T-helper 2 cell treated with Interferon-gamma antibody and Interleukin-4, amounts not matched to agents 100 ng/mL and 5 ng/mL, for 36 hours (primary cell): ENCODE results near the gene NLGN1. TPM values are rescaled to one million over a fixed set of nuclear protein-coding genes. Genes with fewer than 3 reads are reported as not detected.
"Not testable (repeated sequence)": the region's sequence is repeated elsewhere in the genome, so short reads cannot be mapped to it uniquely, and the experiment has no call there.

ENCODE experiments used
- intact Hi-C: fragments of 100-400 bp; cut with micrococcal nuclease; formaldehyde crosslinking; loops from one replicate; pipeline ENCODE4 v1.15.1; 2023
- total RNA-seq: library from RNA; stranded (reverse); gene quantifications from 2 replicates; pipeline ENCODE4 v1.2.3, GENCODE V29; 2022

The NLGN1 gene
- total RNA-seq, 1 donor from 2014 or later, result not detected

GRCh38 chr3:173429076-173429475 lies 31.5 kb downstream of the NLGN1 start:
- intact Hi-C loops, result no loop called here

- intact Hi-C loops, result no loop called here
Measured at GRCh38 chr3:173429527-173429926, 32.0 kb downstream of the NLGN1 start.

GRCh38 chr3:173430576-173430975 lies 33.0 kb downstream of the NLGN1 start:
- intact Hi-C loops, result no loop called here

- intact Hi-C loops, result no loop called here
Measured at GRCh38 chr3:173439004-173439403, 41.5 kb downstream of the NLGN1 start.

GRCh38 chr3:173440514-173440913 lies 43.0 kb downstream of the NLGN1 start:
- intact Hi-C loops, result no loop called here

GRCh38 chr3:173451561-173451960 lies 54.0 kb downstream of the NLGN1 start:
- intact Hi-C loops, result not testable (repeated sequence)

- intact Hi-C loops, result no loop called here
Measured at GRCh38 chr3:173463250-173463649, 65.7 kb downstream of the NLGN1 start.

- intact Hi-C loops, result no loop called here
Measured at GRCh38 chr3:173465112-173465511, 67.6 kb downstream of the NLGN1 start.

- intact Hi-C loops, result no loop called here
Measured at GRCh38 chr3:173465898-173466678, 68.5 kb downstream of the NLGN1 start.

- intact Hi-C loops, result no loop called here
Measured at GRCh38 chr3:173467501-173467900, 70.0 kb downstream of the NLGN1 start.

GRCh38 chr3:173473237-173473636 lies 75.7 kb downstream of the NLGN1 start:
- intact Hi-C loops, result no loop called here

GRCh38 chr3:173479301-173479700 lies 81.8 kb downstream of the NLGN1 start:
- intact Hi-C loops, result no loop called here

- intact Hi-C loops, result no loop called here
Measured at GRCh38 chr3:173501931-173502489, 104.5 kb downstream of the NLGN1 start.

- intact Hi-C loops, result no loop called here
Measured at GRCh38 chr3:173502983-173503568, 105.5 kb downstream of the NLGN1 start.

- intact Hi-C loops, result no loop called here
Measured at GRCh38 chr3:173510565-173510964, 113.0 kb downstream of the NLGN1 start.

- intact Hi-C loops, result no loop called here
Measured at GRCh38 chr3:173513123-173513522, 115.6 kb downstream of the NLGN1 start.

- intact Hi-C loops, result no loop called here
Measured at GRCh38 chr3:173529062-173529711, 131.6 kb downstream of the NLGN1 start.

GRCh38 chr3:173531602-173532001 lies 134.1 kb downstream of the NLGN1 start:
- intact Hi-C loops, result no loop called here

- intact Hi-C loops, result no loop called here
Measured at GRCh38 chr3:173538410-173538809, 140.9 kb downstream of the NLGN1 start.

GRCh38 chr3:173545590-173545989 lies 148.0 kb downstream of the NLGN1 start:
- intact Hi-C loops, result not testable (repeated sequence)

GRCh38 chr3:173547070-173547469 lies 149.5 kb downstream of the NLGN1 start:
- intact Hi-C loops, result no loop called here

GRCh38 chr3:173548261-173548660 lies 150.7 kb downstream of the NLGN1 start:
- intact Hi-C loops, result no loop called here
